ENCODE data around the gene SLC9A3.

Gene SLC9A3

GRCh38 chr5:516338-516925 lies 7.8 kb downstream of the SLC9A3 start:
- no peak for TF ChIP-seq CTCF (IDR thresholded peaks at IDR 0.05)
- Mint-ChIP-seq H3K36me3 (ENCODE audit: low read depth) (no peaks in the 10 kb centered on the region), H3K27me3 (ENCODE audit: low read depth, poor library complexity) (peaks cover 73% of the 10 kb centered on the region), H3K9me3 (peaks cover 7% of the 10 kb centered on the region), H3K4me1 (peaks cover 27% of the 10 kb centered on the region), H3K27ac (no peak overlapping the region), H3K4me3 (no peak overlapping the region)
- DNase-seq: no peak

GRCh38 chr5:515273-515836 lies 8.9 kb downstream of the SLC9A3 start:
- Mint-ChIP-seq H3K4me3 (no peak overlapping the region), H3K36me3 (ENCODE audit: low read depth) (no peaks in the 10 kb centered on the region), H3K27ac (no peak overlapping the region), H3K27me3 (ENCODE audit: low read depth, poor library complexity) (peaks cover 79% of the 10 kb centered on the region), H3K9me3 (peaks cover 7% of the 10 kb centered on the region), H3K4me1 (peaks cover 19% of the 10 kb centered on the region)
- no peak for DNase-seq
- no peak for TF ChIP-seq CTCF (IDR thresholded peaks at IDR 0.05)

GRCh38 chr5:514673-515072 lies 9.6 kb downstream of the SLC9A3 start:
- Mint-ChIP-seq H3K36me3 (ENCODE audit: low read depth) (no peaks in the 10 kb centered on the region), H3K4me1 (peaks cover 16% of the 10 kb centered on the region), H3K4me3 (no peak overlapping the region), H3K27me3 (ENCODE audit: low read depth, poor library complexity) (peaks cover 86% of the 10 kb centered on the region), H3K9me3 (peaks cover 7% of the 10 kb centered on the region), H3K27ac (no peak overlapping the region)
- TF ChIP-seq CTCF (IDR thresholded peaks at IDR 0.05): no peak
- no peak for DNase-seq

- no peak overlapping the region for H3K27ac Mint-ChIP-seq
- H3K4me1 Mint-ChIP-seq: peaks cover 16% of the 10 kb centered on the region
- peaks cover 87% of the 10 kb centered on the region for H3K27me3 Mint-ChIP-seq (ENCODE audit: low read depth, poor library complexity)
- H3K4me3 Mint-ChIP-seq: no peak overlapping the region
- TF ChIP-seq CTCF (IDR thresholded peaks at IDR 0.05): no peak
- H3K9me3 Mint-ChIP-seq: peaks cover 7% of the 10 kb centered on the region
- no peaks in the 10 kb centered on the region for H3K36me3 Mint-ChIP-seq (ENCODE audit: low read depth)
- DNase-seq: no peak
Observed at GRCh38 chr5:514101-514485, 10.2 kb downstream of the SLC9A3 start.

GRCh38 chr5:513216-514100 lies 10.8 kb downstream of the SLC9A3 start:
- Mint-ChIP-seq H3K27ac (no peak overlapping the region), H3K4me1 (peaks cover 16% of the 10 kb centered on the region), H3K27me3 (ENCODE audit: low read depth, poor library complexity) (peaks cover 87% of the 10 kb centered on the region), H3K9me3 (peaks cover 7% of the 10 kb centered on the region), H3K4me3 (no peak overlapping the region), H3K36me3 (ENCODE audit: low read depth) (no peaks in the 10 kb centered on the region)
- DNase-seq: no peak
- TF ChIP-seq CTCF (IDR thresholded peaks at IDR 0.05): no peak

Measured in nephron progenitor cell (in vitro differentiated cells).